ENCODE measurements around the gene ZNF165. TPM values are rescaled to one million over a fixed set of nuclear protein-coding genes. Genes with fewer than 3 reads are reported as not detected.
"Not testable (repeated sequence)": the region's sequence is repeated elsewhere in the genome, so short reads cannot be mapped to it uniquely, and the experiment has no call there.

ZNF165 gene
- total RNA-seq, 4 donors from 2014 or later: 0.30 to 2.2 (median 0.43) TPM

- 95 to 96% methylated on average over 3 of the region's 3 CpGs for WGBS, 2 donors
- Histone ChIP-seq H3K9me3 (no peaks in the 10 kb centered on the region), H3K36me3 (peaks cover 0 to 28% (median 3%) of the 10 kb centered on the region in 3 donors), H3K4me3 (no peak overlapping the region), H3K4me1 (no peaks in the 10 kb centered on the region), H3K27me3 (peaks cover 0 to 5% of the 10 kb centered on the region in 2 donors), H3K27ac (no peak overlapping the region)
- DNase-seq (ENCODE audit: low spot score in 2 of 2): no peak
- TF ChIP-seq POLR2A (IDR thresholded peaks at IDR 0.05) (no peak), EP300 (IDR thresholded peaks at IDR 0.05) (no peak), CTCF (IDR thresholded peaks at IDR 0.05) (no peak)
Measured at GRCh38 chr6:28111964-28112363, 31.6 kb downstream of the ZNF165 start.

DNA sequence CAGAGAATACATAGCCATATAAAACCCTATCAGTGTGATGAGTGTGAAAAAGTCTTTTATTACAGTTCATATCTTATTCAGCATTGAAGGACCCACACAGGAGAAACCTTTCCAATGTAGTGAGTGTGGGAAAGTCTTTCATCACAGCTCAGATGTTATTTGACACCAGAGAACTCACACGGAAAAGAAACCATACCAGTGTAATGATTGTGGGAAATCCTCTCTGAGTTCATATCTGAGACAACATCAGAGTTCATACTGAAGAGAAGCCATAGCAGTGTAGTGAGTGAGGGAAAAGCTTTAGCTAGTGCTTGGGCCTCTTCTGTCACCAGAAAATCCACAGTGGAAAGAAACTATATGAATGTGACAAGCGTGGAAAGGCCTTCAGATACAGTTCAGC, 35.4 kb downstream of the ZNF165 start:
- TF ChIP-seq POLR2A (IDR thresholded peaks at IDR 0.05): no peak
- TF ChIP-seq EP300 (IDR thresholded peaks at IDR 0.05): no peak
- no peak for TF ChIP-seq CTCF (IDR thresholded peaks at IDR 0.05)
- no peaks in the 10 kb centered on the region for H3K4me1 ChIP-seq
- H3K9me3 ChIP-seq: no peaks in the 10 kb centered on the region
- no peak overlapping the region for H3K4me3 ChIP-seq
- H3K27ac ChIP-seq: no peak overlapping the region
- WGBS, 2 donors: 70 to 74% methylated on average over 2 of the region's 2 CpGs
- no peaks in the 10 kb centered on the region for H3K27me3 ChIP-seq
- peaks cover 0 to 63% (median 3%) of the 10 kb centered on the region in 3 donors for H3K36me3 ChIP-seq
- no peak for DNase-seq (ENCODE audit: low spot score in 2 of 2)

DNA sequence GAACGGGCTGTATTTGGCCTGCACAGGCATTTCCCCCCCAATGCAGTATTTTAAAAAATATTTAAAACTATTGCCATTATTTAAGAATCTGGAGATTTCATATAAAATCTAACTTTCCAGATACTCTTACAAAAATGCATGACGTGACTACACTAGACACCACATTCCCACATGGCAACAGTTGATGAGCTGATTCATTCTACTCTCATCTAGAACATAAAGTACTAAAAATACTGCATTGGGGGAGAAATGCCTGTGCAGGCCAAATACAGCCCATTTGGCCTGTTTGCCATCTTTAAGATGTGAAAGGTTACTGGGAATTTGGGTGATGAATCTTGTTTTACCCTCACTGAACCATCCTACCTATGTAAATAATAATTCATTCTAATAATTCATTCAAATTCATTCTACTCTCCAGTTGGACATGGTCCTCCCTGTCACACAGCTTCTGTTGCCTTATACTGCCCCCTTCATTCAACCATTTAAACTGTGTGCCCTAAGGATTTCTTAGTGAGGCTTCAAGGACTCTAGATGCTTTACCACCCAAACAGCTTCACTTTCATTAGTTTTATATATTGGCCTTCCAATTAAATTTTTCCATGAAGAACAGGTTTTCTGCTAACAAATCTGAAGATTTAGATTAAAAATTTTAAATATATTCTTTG, 37.1 kb downstream of the ZNF165 start:
- H3K36me3 ChIP-seq: peaks cover 0 to 80% (median 3%) of the 10 kb centered on the region in 3 donors
- DNase-seq (ENCODE audit: low spot score in 2 of 2): no peak
- H3K4me3 ChIP-seq: no peak overlapping the region
- TF ChIP-seq POLR2A (IDR thresholded peaks at IDR 0.05) (no peak), EP300 (IDR thresholded peaks at IDR 0.05) (no peak), CTCF (IDR thresholded peaks at IDR 0.05) (no peak)
- no peak overlapping the region for H3K27ac ChIP-seq
- H3K27me3 ChIP-seq: no peaks in the 10 kb centered on the region
- no peaks in the 10 kb centered on the region for H3K9me3 ChIP-seq
- no peaks in the 10 kb centered on the region for H3K4me1 ChIP-seq
- 87 to 90% methylated on average over 2 of the region's 2 CpGs for WGBS, 2 donors

- no peak for DNase-seq (ENCODE audit: low spot score in 2 of 2)
- 75 to 88% methylated on average over 1 of the region's 1 CpG for WGBS, 2 donors
- Histone ChIP-seq H3K27ac (no peak overlapping the region), H3K27me3 (no peaks in the 10 kb centered on the region), H3K9me3 (no peaks in the 10 kb centered on the region), H3K36me3 (peaks cover 0 to 84% (median 3%) of the 10 kb centered on the region in 3 donors), H3K4me3 (no peak overlapping the region), H3K4me1 (no peaks in the 10 kb centered on the region)
- TF ChIP-seq CTCF (IDR thresholded peaks at IDR 0.05) (no peak), EP300 (IDR thresholded peaks at IDR 0.05) (no peak), POLR2A (IDR thresholded peaks at IDR 0.05) (no peak)
Measured at GRCh38 chr6:28118217-28118616, 37.8 kb downstream of the ZNF165 start.

DNA sequence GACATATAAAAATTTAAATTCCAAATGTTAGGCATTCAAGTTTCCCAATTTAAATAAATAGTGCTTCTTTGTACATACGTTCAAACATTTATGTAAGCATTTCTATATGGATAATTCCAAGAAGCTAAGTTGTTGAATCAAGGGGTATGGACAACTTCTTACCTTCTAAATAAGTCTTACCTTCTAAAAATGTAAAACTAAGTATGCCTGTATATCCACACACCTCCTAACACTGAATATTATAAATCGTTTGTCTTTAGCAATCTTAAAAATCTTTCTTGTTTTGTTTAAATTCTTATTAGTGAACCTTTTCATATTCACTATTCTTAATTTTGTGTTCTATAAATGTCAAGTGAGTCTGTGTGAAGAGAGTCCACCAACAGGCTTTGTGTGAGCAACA, 41.5 kb downstream of the ZNF165 start:
- H3K36me3 ChIP-seq: peaks cover 0 to 64% (median 0%) of the 10 kb centered on the region in 3 donors
- WGBS, 2 donors: 90% methylated on average over 2 of the region's 2 CpGs
- H3K4me3 ChIP-seq: no peak overlapping the region
- TF ChIP-seq CTCF (IDR thresholded peaks at IDR 0.05): no peak
- H3K27ac ChIP-seq: no peak overlapping the region
- peaks cover 0 to 22% (median 6%) of the 10 kb centered on the region in 4 donors for H3K4me1 ChIP-seq
- DNase-seq (ENCODE audit: low spot score in 2 of 2): no peak
- no peaks in the 10 kb centered on the region for H3K9me3 ChIP-seq
- no peaks in the 10 kb centered on the region for H3K27me3 ChIP-seq

DNA sequence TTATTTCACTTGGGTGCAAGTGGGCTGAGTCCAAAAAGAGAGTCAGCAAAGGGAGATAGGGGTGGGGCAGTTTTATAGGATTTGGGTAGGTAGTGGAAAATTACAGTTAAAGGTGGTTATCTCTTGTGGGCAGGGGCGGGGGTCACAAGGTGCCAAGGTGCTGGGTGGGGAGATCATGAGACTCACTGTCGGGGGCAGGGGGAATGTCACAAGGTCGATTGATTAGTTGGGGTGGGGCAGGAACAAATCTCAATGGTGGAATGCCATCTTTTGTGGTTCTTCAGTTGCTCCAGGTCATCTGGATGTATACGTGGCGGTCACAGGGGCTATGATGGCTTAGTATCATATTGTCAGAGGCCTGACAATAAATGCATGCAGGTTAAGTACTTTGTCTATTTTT, 41.9 kb downstream of the ZNF165 start:
- H3K4me3 ChIP-seq: not testable (repeated sequence)
- H3K36me3 ChIP-seq: peaks cover 0 to 66% (median 0%) of the 10 kb centered on the region in 3 donors
- WGBS, 2 donors: 90 to 93% methylated on average over 5 of the region's 5 CpGs

More for the DNA sequence above, 41.9 kb downstream of the ZNF165 start:
- H3K9me3 ChIP-seq; H3K27me3 ChIP-seq; DNase-seq (ENCODE audit: low spot score in 2 of 2); H3K27ac ChIP-seq: not testable (repeated sequence)
- peaks cover 0 to 22% (median 6%) of the 10 kb centered on the region in 4 donors for H3K4me1 ChIP-seq
